Measurements from ENCODE around the gene VWA3B. TPM values are rescaled to one million over a fixed set of nuclear protein-coding genes. Genes with fewer than 3 reads are reported as not detected.

The VWA3B gene
- total RNA-seq, 1 donor from 2014 or later, result 0.17 TPM

GRCh38 chr2:98089941-98090340 is 3.0 kb downstream of the VWA3B start:
- H3K4me1 ChIP-seq, result peaks cover 21% of the 10 kb centered on the region
- no peak for DNase-seq
- ATAC-seq, result no peak

GRCh38 chr2:98090951-98091350 is 4.0 kb downstream of the VWA3B start:
- no peaks in the 10 kb centered on the region for H3K36me3 ChIP-seq
- TF ChIP-seq CTCF (IDR thresholded peaks at IDR 0.05), result no peak
- peaks cover 21% of the 10 kb centered on the region for H3K4me1 ChIP-seq
- intact Hi-C loops (cut with DNase I), result no loop called here
- H3K27me3 ChIP-seq, result peaks cover 10% of the 10 kb centered on the region
- DNase-seq (no peak), ATAC-seq (no peak)
- H3K9me3 ChIP-seq, result no peaks in the 10 kb centered on the region
- H3K27ac ChIP-seq, result no peak overlapping the region
- H3K4me3 ChIP-seq, result no peak overlapping the region

More at GRCh38 chr2:98089941-98090340, 3.0 kb downstream of the VWA3B start:
- intact Hi-C loops (cut with DNase I), result no loop called here
- Histone ChIP-seq H3K27ac (no peak overlapping the region), H3K9me3 (no peaks in the 10 kb centered on the region), H3K4me3 (no peak overlapping the region), H3K27me3 (peaks cover 16% of the 10 kb centered on the region), H3K36me3 (no peaks in the 10 kb centered on the region)
- no peak for TF ChIP-seq CTCF (IDR thresholded peaks at IDR 0.05)

GRCh38 chr2:98091738-98092137 is 4.8 kb downstream of the VWA3B start:
- H3K9me3 ChIP-seq, result no peaks in the 10 kb centered on the region
- peak; percentile 72 for ATAC-seq
- no peak for TF ChIP-seq CTCF (IDR thresholded peaks at IDR 0.05)
- no peaks in the 10 kb centered on the region for H3K36me3 ChIP-seq
- intact Hi-C loops (cut with DNase I), result no loop called here
- H3K4me1 ChIP-seq, result peaks cover 15% of the 10 kb centered on the region
- no peak overlapping the region for H3K27ac ChIP-seq
- H3K4me3 ChIP-seq, result no peak overlapping the region
- H3K27me3 ChIP-seq, result peaks cover 4% of the 10 kb centered on the region
- DNase-seq, result no peak

GRCh38 chr2:98093146-98093545 is 6.2 kb downstream of the VWA3B start:
- no peak for TF ChIP-seq CTCF (IDR thresholded peaks at IDR 0.05)
- DNase-seq (no peak), ATAC-seq (no peak)
- intact Hi-C loops (cut with DNase I), result no loop called here
- H3K9me3 ChIP-seq, result no peaks in the 10 kb centered on the region
- no peak overlapping the region for H3K4me3 ChIP-seq
- no peak overlapping the region for H3K27ac ChIP-seq
- no peaks in the 10 kb centered on the region for H3K27me3 ChIP-seq
- H3K4me1 ChIP-seq, result peaks cover 6% of the 10 kb centered on the region
- H3K36me3 ChIP-seq, result no peaks in the 10 kb centered on the region

- no peak for TF ChIP-seq CTCF (IDR thresholded peaks at IDR 0.05)
- Histone ChIP-seq H3K9me3 (no peaks in the 10 kb centered on the region), H3K27ac (no peak overlapping the region), H3K27me3 (no peaks in the 10 kb centered on the region), H3K4me3 (no peak overlapping the region), H3K36me3 (no peaks in the 10 kb centered on the region), H3K4me1 (peaks cover 5% of the 10 kb centered on the region)
- intact Hi-C loops (cut with DNase I), result no loop called here
- no peak for DNase-seq
- no peak for ATAC-seq
Observed at GRCh38 chr2:98093611-98094010, 6.6 kb downstream of the VWA3B start.

All from upper lobe of right lung (tissue), 1 donor.